HG02759 (cell line): ENCODE measurements around the gene ACTRT2.

Source experiments
- ATAC-seq: cut with Tn5 transposase; IDR thresholded peaks from one replicate; pipeline ENCODE4 v1.9.1; 2021; ENCODE audit warnings: mild to moderate bottlenecking, moderate library complexity; ENCODE audit not compliant: unreplicated experiment

ACTRT2 gene

GRCh38 chr1:3065797-3066196 lies 44.5 kb downstream of the ACTRT2 start:
- no peak for ATAC-seq

- no peak for ATAC-seq
Observed at GRCh38 chr1:3066250-3066711, 45.0 kb downstream of the ACTRT2 start.

DNA sequence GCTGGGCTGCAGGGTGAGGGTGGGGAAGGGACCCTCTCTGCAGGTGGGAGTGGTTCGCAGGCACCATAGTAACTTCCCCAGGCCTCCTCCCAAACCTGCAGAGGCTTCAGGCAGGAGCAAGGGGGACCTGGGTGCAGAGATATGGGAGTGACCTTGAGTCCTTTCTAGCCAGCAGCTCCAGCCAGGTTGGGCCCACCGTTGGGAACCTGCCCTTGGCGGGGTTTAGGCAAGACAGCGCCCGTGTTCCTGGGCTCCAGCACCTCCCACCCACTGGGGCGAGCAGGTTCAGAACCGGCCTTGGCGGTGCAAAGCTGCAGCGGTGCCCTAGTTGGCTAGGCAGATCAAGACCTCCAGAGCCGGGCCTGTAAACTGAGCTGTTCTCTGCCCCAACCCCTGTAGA lies 45.6 kb downstream of the ACTRT2 start:
- ATAC-seq, result no peak

- no peak for ATAC-seq
Observed at GRCh38 chr1:3067301-3067670, 46.0 kb downstream of the ACTRT2 start.

DNA sequence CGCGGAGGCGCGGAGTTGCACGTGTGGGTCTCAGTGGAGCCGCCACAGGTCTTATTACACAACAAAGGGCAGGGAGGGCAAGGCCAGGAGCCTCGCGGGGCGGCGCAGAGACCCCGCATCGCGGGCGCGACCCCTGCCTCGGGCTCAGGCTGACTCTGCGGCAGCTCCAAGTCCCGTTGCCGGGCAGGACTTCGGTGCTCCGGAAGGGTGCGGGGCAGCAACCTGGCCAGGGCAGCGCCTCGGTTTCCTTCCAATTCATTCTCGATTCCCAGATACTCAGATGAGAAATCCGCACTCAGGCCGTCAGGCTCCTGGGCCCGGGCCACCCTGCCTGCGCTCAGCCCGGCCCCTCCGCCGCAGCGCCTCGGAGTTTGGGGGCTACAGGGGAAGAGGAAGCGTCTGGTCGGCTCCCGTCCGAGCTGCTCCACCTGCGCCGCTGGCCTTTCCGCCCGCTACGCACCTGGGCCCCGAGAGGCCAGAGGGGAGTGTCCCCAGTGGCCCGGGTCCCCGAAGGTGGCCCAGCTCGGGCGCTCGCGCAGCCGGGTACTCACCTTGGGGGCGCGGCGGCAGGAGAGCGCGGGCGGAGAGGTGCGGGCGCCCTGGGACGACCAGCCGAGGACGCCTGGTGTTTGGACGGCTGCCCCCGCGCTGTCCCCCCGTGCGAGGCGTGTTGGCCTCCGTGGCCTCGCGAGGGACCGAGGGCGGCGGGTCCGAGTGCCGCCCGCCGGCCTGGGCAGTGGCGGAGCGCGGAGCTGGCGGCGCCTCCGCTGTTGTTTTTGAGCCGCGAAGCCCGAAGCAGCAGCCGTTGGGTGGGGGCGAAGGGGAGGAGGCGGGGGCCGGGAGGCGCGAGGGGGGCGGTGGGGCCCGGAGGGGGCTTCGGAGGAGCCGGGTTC lies 46.6 kb downstream of the ACTRT2 start:
- no peak for ATAC-seq

DNA sequence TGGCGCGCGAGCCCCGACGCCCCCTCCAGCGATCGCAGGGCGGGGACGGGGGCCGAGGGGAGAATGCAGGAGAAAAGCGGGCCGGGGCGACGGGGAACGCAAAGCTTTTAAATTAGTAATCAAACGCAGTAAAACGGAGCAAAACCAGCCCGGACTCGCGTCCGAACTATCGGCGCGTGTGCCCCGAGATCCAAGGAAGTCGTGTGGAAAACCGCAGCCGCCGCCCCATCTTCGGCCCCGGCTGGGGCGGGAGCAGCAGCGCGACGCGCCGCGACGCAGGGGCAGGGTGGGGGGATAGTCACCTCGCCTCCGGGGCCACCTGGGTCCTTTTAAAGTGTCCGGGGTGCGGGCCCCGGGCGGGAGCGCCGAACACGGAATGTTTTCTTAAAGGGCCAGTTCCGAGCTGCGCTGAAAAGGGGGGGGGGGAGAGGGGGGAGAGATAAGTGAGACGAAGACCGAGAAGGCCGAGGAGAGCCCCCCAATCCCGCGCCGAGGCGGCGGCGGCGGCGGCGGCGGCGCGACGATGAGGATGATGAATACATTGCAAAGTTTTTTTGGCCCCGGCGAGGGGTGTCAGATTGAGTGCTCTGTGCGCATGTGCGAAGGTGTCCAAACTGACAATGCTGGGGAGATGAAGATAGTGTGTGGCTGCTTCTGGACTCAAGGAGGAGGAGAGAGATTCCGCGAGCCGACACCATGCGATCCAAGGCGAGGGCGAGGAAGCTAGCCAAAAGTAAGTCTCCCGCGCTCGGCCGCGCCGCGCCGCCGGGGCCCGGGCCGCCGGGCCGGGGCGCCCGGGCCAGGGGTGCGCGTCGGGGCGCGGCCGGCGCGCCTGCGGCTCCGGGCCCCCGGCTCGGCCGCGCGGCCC lies 47.5 kb downstream of the ACTRT2 start, which contains the start of gene PRDM16:
PRDM16 (plus strand) TSS at position 640 of the 868 bp plus-strand sequence; CDS start at position 697, 57 bp downstream.
- no peak for ATAC-seq

DNA sequence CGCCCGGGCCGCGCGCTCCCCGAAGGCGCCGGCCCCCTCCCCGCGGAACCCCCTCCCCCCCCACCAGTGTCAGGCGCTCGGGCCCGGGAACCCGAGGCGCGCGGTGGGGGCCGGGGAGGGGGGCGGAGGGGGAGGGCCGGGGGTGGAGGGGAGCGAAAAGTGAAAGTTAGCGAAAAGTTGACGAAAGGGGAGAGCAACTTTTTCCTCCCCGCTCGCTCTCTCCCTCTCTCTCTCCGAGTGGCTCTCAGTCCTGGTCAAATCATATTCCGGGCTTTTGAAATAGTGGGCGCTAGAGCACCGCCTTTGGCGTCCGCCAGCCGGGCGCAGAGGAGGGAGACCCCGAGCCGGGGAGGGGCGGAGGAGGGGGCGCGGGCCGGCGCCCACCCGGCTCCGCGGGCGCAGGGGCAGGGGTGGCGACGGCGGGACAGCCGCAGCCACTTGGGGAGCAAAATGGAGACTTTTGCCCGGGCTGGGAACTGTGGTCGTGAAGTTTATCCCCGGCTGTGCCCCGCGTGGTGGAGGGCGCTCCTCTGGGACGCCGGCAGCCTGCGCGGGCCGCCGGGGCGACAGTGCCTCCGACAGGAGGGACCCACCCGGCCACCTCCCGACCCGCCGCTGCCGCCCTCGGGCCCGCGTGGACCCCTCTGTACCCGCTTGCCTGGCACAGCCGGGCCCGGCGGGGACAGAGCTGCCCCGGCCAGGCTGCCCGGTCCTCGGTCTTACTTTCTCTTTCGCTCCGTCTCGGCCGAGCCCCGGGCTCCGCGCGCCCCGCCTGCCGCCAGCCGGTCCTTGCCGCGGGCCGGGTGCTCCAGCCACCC lies 48.4 kb downstream of the ACTRT2 start:
- ATAC-seq, result no peak

GRCh38 chr1:3070309-3070643 lies 49.0 kb downstream of the ACTRT2 start:
- no peak for ATAC-seq

GRCh38 chr1:3070644-3071564 lies 49.6 kb downstream of the ACTRT2 start:
- no peak for ATAC-seq

DNA sequence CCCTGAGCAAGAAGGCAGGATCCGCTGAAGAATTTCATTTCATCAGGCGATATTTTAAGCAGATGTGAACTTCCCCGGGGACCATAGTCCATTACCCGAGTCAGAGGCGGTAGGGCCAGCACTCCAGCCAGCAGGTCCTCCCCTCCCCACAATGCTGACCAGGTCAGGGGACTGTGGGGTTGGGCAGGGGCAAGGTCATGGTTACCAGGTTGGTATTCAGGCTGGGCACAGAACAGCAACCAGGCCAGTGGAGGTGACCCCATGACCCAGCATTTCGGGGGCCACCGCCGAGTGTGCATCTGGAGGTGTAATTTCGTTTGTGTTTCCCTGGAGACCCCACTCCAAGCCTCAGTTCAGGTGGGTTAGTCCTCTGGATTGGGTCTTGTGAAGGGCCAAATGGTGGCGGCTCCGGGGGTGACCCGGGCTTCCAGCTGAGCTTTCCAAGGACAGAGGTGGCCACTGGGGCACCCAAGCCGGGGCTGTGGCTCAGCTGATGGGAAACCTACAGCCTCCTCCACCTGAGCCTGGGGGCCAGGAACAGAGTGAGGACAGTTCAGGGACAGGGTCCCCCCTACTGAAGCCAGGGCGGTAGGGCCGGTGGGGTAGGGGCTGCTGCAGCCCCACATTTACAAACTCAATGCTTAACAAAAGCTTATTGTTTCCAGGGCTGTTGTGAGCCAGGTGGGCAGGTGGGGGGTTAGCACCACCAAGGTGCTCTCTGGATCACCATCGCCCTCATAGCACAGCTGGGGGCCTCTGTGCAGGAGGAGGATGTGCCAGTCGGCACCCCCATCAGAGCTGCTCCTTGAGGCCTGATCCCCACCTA lies 50.5 kb downstream of the ACTRT2 start:
- ATAC-seq, result no peak
